Upper lobe of left lung (tissue), 6 donors: ENCODE results near the gene CELF5. TPM values are rescaled to one million over a fixed set of nuclear protein-coding genes. Genes with fewer than 3 reads are reported as not detected.

Source experiments
- ATAC-seq, 2 donors: fragments of 200-7000 bp; cut with Tn5 transposase; one replicate each; pipeline ENCODE4 v1.9.1; 2022; ENCODE audit warnings: mild to moderate bottlenecking in 2 of 2, moderate library complexity in 2 of 2; ENCODE audit not compliant: low FRiP score in 2 of 2
- DNase-seq, 2 donors: peaks; one replicate each; pipeline ENCODE4 v3.0.0-alpha.2; 2019 to 2020
- H3K27ac ChIP-seq, 4 donors: fragments of 200-600 bp; sonication (generic); one replicate each; pipeline ENCODE4 v1.5.1; 2016 to 2019
- H3K27me3 ChIP-seq, 4 donors: fragments of 200-600 bp; sonication (generic); one replicate each; pipeline ENCODE4 v1.5.1; 2017 to 2019
- H3K36me3 ChIP-seq, 4 donors: fragments of 200-600 bp; sonication (generic); one replicate each; pipeline ENCODE4 v1.5.1; 2016 to 2019
- H3K4me1 ChIP-seq, 4 donors: fragments of 200-600 bp; sonication (generic); one replicate each; pipeline ENCODE4 v1.5.1; 2018 to 2019
- H3K4me3 ChIP-seq, 4 donors: fragments of 200-600 bp; sonication (generic); one replicate each; pipeline ENCODE4 v1.5.1; 2017 to 2019; ENCODE audit warnings: mild to moderate bottlenecking in 2 of 4, moderate library complexity in 1 of 4
- H3K9me3 ChIP-seq, 4 donors: fragments of 200-600 bp; sonication (generic); one replicate each; pipeline ENCODE4 v1.5.1; 2018 to 2019
- CTCF ChIP-seq, 6 experiments: fragments of 450-650 bp in 4 of 6; fragments of 200-600 bp in 2 of 6; sonication (generic) in 2 of 6; IDR thresholded peaks; one replicate each; pipeline ENCODE4 v1.5.1; 2016 to 2019; ENCODE audit warnings: antibody characterized with exemption in 6 of 6
- EP300 ChIP-seq, 4 donors: sonication (generic); formaldehyde crosslinking; IDR thresholded peaks; one replicate each; pipeline ENCODE4 v1.5.1; 2017; ENCODE audit warnings: antibody characterized with exemption in 4 of 4, control low read depth in 2 of 4
- POLR2A ChIP-seq, 4 donors: fragments of 450-650 bp; IDR thresholded peaks; one replicate each; pipeline ENCODE4 v1.5.1; 2016 to 2017; ENCODE audit warnings: antibody characterized with exemption in 4 of 4, mild to moderate bottlenecking in 2 of 4
- POLR2AphosphoS5 ChIP-seq, 2 donors: sonication (generic); formaldehyde crosslinking; IDR thresholded peaks; one replicate each; pipeline ENCODE4 v1.5.1; 2017; ENCODE audit warnings: antibody characterized with exemption in 2 of 2
- WGBS, 2 donors: methylation state at CpG; one replicate each; pipeline ENCODE4 v1.1.5; 2017 to 2018; 5-methylcytosine and 5-hydroxymethylcytosine counted together
- total RNA-seq, 6 donors: library from RNA; depleted of rRNA in 4 of 6; stranded (reverse); fragments of >200 nt in 4 of 6; gene quantifications; one replicate each; pipeline versions ENCODE4 v1.1.0 to v1.2.1, GENCODE V29; 2016 to 2021
- donor health status: DM: no; HTN: no; CAD: no; lungs with moderate emphysema.
- donor health status: DM: no; HTN: yes; CAD: no; lungs with severe emphysema.

The CELF5 gene
- total RNA-seq, 6 donors from 2014 or later = 0.49 to 0.76 TPM; not detected in 4

- TF ChIP-seq EP300 (IDR thresholded peaks at IDR 0.05) (no peak), POLR2A (IDR thresholded peaks at IDR 0.05) (no peak), POLR2AphosphoS5 (IDR thresholded peaks at IDR 0.05) (no peak), CTCF (IDR thresholded peaks at IDR 0.05) (no peak)
- ATAC-seq (no peak), DNase-seq (no peak)
- peaks cover 6 to 16% (median 11%) of the 10 kb centered on the region in 4 donors for H3K4me1 ChIP-seq
- H3K4me3 ChIP-seq = no peak overlapping the region
- no peak overlapping the region for H3K27ac ChIP-seq
- peaks cover 4 to 13% (median 8%) of the 10 kb centered on the region in 4 donors for H3K9me3 ChIP-seq
- WGBS, 2 donors = 88 to 94% methylated on average over 3 of the region's 3 CpGs
- H3K36me3 ChIP-seq = no peaks in the 10 kb centered on the region
- H3K27me3 ChIP-seq = peaks cover 0 to 19% (median 7%) of the 10 kb centered on the region in 4 donors
Measured at GRCh38 chr19:3272952-3273351, 48.5 kb downstream of the CELF5 start.

GRCh38 chr19:3274245-3274941 lies 49.9 kb downstream of the CELF5 start:
- Histone ChIP-seq H3K36me3 (no peaks in the 10 kb centered on the region), H3K9me3 (peaks cover 4 to 13% (median 8%) of the 10 kb centered on the region in 4 donors), H3K27ac (no peak overlapping the region), H3K4me1 (peaks cover 6 to 16% (median 11%) of the 10 kb centered on the region in 4 donors), H3K27me3 (peaks cover 0 to 19% (median 7%) of the 10 kb centered on the region in 4 donors), H3K4me3 (no peak overlapping the region)
- DNase-seq = no peak
- no peak for ATAC-seq
- WGBS, 2 donors = 75 to 89% methylated on average over 5 to 9 of the region's 9 CpGs
- no peak for TF ChIP-seq CTCF (IDR thresholded peaks at IDR 0.05)

- WGBS, 2 donors = 11 to 21% methylated on average over 12 to 19 of the region's 19 CpGs
- TF ChIP-seq CTCF (IDR thresholded peaks at IDR 0.05) (no peak), POLR2A (IDR thresholded peaks at IDR 0.05) (no peak), POLR2AphosphoS5 (IDR thresholded peaks at IDR 0.05) (no peak), EP300 (IDR thresholded peaks at IDR 0.05) (no peak)
- Histone ChIP-seq H3K27me3 (peaks cover 0 to 19% (median 7%) of the 10 kb centered on the region in 4 donors), H3K36me3 (no peaks in the 10 kb centered on the region), H3K4me1 (peaks cover 6 to 16% (median 11%) of the 10 kb centered on the region in 4 donors), H3K9me3 (peaks cover 4 to 13% (median 8%) of the 10 kb centered on the region in 4 donors), H3K27ac (peak overlapping the region in 1 of 4 donors; percentile 1), H3K4me3 (peak overlapping the region in 3 of 4 donors; percentile 41 to 49 (median 45))
- ATAC-seq = no peak
- no peak for DNase-seq
Measured at GRCh38 chr19:3274942-3275582, 50.6 kb downstream of the CELF5 start.

- ATAC-seq = peak; percentile 80 to 84
- H3K9me3 ChIP-seq = peaks cover 4 to 13% (median 8%) of the 10 kb centered on the region in 4 donors
- peaks cover 6 to 16% (median 11%) of the 10 kb centered on the region in 4 donors for H3K4me1 ChIP-seq
- peak overlapping the region in 1 of 4 donors; percentile 1 for H3K27ac ChIP-seq
- no peaks in the 10 kb centered on the region for H3K36me3 ChIP-seq
- 0 to 2% methylated on average over 5 to 11 of the region's 45 CpGs for WGBS, 2 donors
- peaks cover 0 to 18% (median 5%) of the 10 kb centered on the region in 4 donors for H3K27me3 ChIP-seq
- DNase-seq = peak; percentile 86 to 88
- peak overlapping the region; percentile 22 to 49 (median 43) for H3K4me3 ChIP-seq
- TF ChIP-seq CTCF (IDR thresholded peaks at IDR 0.05) (peak in 3 of 6 experiments; percentile 11 to 18 (median 13)), POLR2A (IDR thresholded peaks at IDR 0.05) (no peak)
Measured at GRCh38 chr19:3275583-3276340, 51.3 kb downstream of the CELF5 start.
